ENCODE data around the gene ATXN7L1.

DNA sequence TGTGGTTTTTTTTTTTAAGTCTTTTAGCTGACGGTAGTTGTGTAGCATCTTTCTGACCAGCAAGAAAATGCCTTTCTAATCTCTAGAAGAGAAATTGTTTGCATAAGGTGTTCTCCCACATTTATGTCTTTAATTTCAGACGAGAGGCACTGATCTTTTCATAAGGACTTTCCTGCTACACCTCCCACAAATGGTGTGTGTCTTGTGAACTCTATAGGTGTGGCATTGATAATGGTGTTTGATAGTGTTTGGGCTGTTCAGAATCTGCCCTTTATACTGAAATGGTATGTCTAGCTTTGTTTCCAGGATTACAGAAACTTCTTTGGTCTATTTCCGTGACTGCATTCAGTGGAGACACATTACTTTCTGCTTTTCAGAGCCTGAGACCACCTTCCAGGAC is 21.6 kb upstream of the ATXN7L1 start:
- TF ChIP-seq CTCF (IDR thresholded peaks at IDR 0.05; ENCODE audit: low read depth, low read length): no peak
- TF ChIP-seq EZH2phosphoT487 (IDR thresholded peaks at IDR 0.05; ENCODE audit: low read depth): no peak

Measured in OCI-LY3 (cell line).